Activated naive CD4-positive, alpha-beta T cell treated with Interleukin-2 at 50 U/mL for 16 hours (primary cell): ENCODE data around the gene APBA2.

ENCODE experiments used
- DNase-seq: peaks from one replicate; pipeline ENCODE4 v3.0.0-alpha.2; 2020

The APBA2 gene

GRCh38 chr15:28942046-28942445 is 56.3 kb downstream of the APBA2 start:
- peak; percentile 21 for DNase-seq

GRCh38 chr15:28942571-28942970 is 56.8 kb downstream of the APBA2 start:
- no peak for DNase-seq

GRCh38 chr15:28943146-28943545 is 57.4 kb downstream of the APBA2 start:
- no peak for DNase-seq

- no peak for DNase-seq
Observed at GRCh38 chr15:28943611-28944230, 57.9 kb downstream of the APBA2 start.

GRCh38 chr15:28944286-28944685 is 58.5 kb downstream of the APBA2 start:
- DNase-seq: no peak

- no peak for DNase-seq
Observed at GRCh38 chr15:28944696-28945300, 59.0 kb downstream of the APBA2 start.

- DNase-seq: no peak
Observed at GRCh38 chr15:28945626-28946230, 60.0 kb downstream of the APBA2 start.

GRCh38 chr15:28946803-28947202 is 61.0 kb downstream of the APBA2 start:
- no peak for DNase-seq

- DNase-seq: no peak
Observed at GRCh38 chr15:28947221-28947674, 61.5 kb downstream of the APBA2 start.

GRCh38 chr15:28948036-28948435 is 62.3 kb downstream of the APBA2 start:
- no peak for DNase-seq

- DNase-seq: no peak
Observed at GRCh38 chr15:28950916-28951315, 65.1 kb downstream of the APBA2 start.

GRCh38 chr15:28952666-28953491 is 67.1 kb downstream of the APBA2 start:
- no peak for DNase-seq

- DNase-seq: no peak
Observed at GRCh38 chr15:28953573-28954195, 67.9 kb downstream of the APBA2 start.

GRCh38 chr15:28954466-28955159 is 68.8 kb downstream of the APBA2 start:
- DNase-seq: no peak

GRCh38 chr15:28955160-28955992 is 69.6 kb downstream of the APBA2 start:
- no peak for DNase-seq

- no peak for DNase-seq
Observed at GRCh38 chr15:28955993-28956421, 70.2 kb downstream of the APBA2 start.

GRCh38 chr15:28956491-28956890 is 70.7 kb downstream of the APBA2 start:
- DNase-seq: no peak

- DNase-seq: no peak
Observed at GRCh38 chr15:28957606-28958498, 72.1 kb downstream of the APBA2 start.

- no peak for DNase-seq
Observed at GRCh38 chr15:28959326-28959725, 73.6 kb downstream of the APBA2 start.

- DNase-seq: no peak
Observed at GRCh38 chr15:28960979-28961378, 75.2 kb downstream of the APBA2 start.
